Caco-2 (cell line): Measurements from ENCODE around the gene TPRX1. TPM values are rescaled to one million over a fixed set of nuclear protein-coding genes. Genes with fewer than 3 reads are reported as not detected.
"Not testable (repeated sequence)": the region's sequence is repeated elsewhere in the genome, so short reads cannot be mapped to it uniquely, and the experiment has no call there.

Experiments used
- BruUV-seq: library from RNA; stranded (reverse); fragments of 400-500 nt; replicated peaks from 2 replicates; lab custom pipeline; 2021; lab: Mats Ljungman, UMichigan
- CTCF ChIA-PET: fragments of 300-600 bp; sonication (Branson Sonifier 250); formaldehyde crosslinking; loops from one replicate; lab custom pipeline; 2022; ENCODE audit warnings: antibody characterized with exemption; lab: Charles Lee
- POLR2A ChIA-PET: fragments of 300-600 bp; sonication (Branson Sonifier 250); formaldehyde crosslinking; loops from one replicate; lab custom pipeline; 2022; ENCODE audit warnings: antibody characterized with exemption; lab: Charles Lee
- DNase-seq, 2 experiments: peaks; one replicate each; pipeline versions ENCODE4 v3.0.0 to v3.0.0-alpha.2; 2020 to 2022
- H3K27me3 ChIP-seq: replicated peaks from 2 replicates; pipeline ENCODE4 v1.6.0; 2011; ENCODE audit warnings: low read length; ENCODE audit not compliant: control insufficient read depth, insufficient read depth
- H3K36me3 ChIP-seq: 2 replicates; pipeline ENCODE4 v1.5.1; 2011; ENCODE audit warnings: low read length; ENCODE audit not compliant: control insufficient read depth, insufficient read depth
- H3K4me1 ChIP-seq: fragments of 250-450 bp; sonication (Bioruptor Pico); 2 replicates; pipeline ENCODE4 v1.5.1; 2020; ENCODE audit warnings: mild to moderate bottlenecking
- H3K4me3 ChIP-seq: 2 replicates; pipeline ENCODE4 v1.5.1; 2011; ENCODE audit warnings: low read depth, mild to moderate bottlenecking, control low read depth, low read length
- H3K9me3 ChIP-seq: fragments of 250-450 bp; sonication (Bioruptor Pico); 2 replicates; pipeline ENCODE4 v1.5.1; 2020; ENCODE audit warnings: mild to moderate bottlenecking, moderate library complexity
- H3K27ac Mint-ChIP-seq: one replicate; pipeline ENCODE4 v1.8.0; 2022; ENCODE audit warnings: mixed read lengths; ENCODE audit not compliant: unreplicated experiment
- H3K27me3 Mint-ChIP-seq: one replicate; pipeline ENCODE4 v1.8.0; 2022; ENCODE audit warnings: mixed read lengths; ENCODE audit not compliant: insufficient read depth, unreplicated experiment
- H3K36me3 Mint-ChIP-seq: one replicate; pipeline ENCODE4 v1.8.0; 2022; ENCODE audit warnings: mild to moderate bottlenecking, mixed read lengths; ENCODE audit not compliant: insufficient read depth, unreplicated experiment
- H3K4me1 Mint-ChIP-seq: one replicate; pipeline ENCODE4 v1.8.0; 2022; ENCODE audit warnings: low read depth, mixed read lengths; ENCODE audit not compliant: unreplicated experiment
- H3K4me3 Mint-ChIP-seq: one replicate; pipeline ENCODE4 v1.8.0; 2022; ENCODE audit warnings: mild to moderate bottlenecking, moderate library complexity, mixed read lengths; ENCODE audit not compliant: unreplicated experiment
- H3K9me3 Mint-ChIP-seq: one replicate; pipeline ENCODE4 v1.8.0; 2022; ENCODE audit warnings: mixed read lengths; ENCODE audit not compliant: unreplicated experiment
- intact Hi-C: fragments of 100-400 bp; cut with micrococcal nuclease; formaldehyde crosslinking; loops from one replicate; pipeline ENCODE4 v1.10.0; 2022; ENCODE audit not compliant: unreplicated experiment
- total RNA-seq: library from RNA; stranded (reverse); gene quantifications from 2 replicates; pipeline ENCODE4 v1.2.3, GENCODE V29; 2022
- TF ChIP-seq, protein P1 (sequence below), 2 experiments: fragments of 200-600 bp in 1 of 2; IDR thresholded peaks; 1 replicate in 1 of 2; 2 replicates in 1 of 2; pipeline versions ENCODE4 v1.5.1 to v1.8.0; 2011 to 2022; ENCODE audit warnings: antibody characterized with exemption in 1 of 2, control low read depth in 1 of 2, inconsistent platforms in 1 of 2, low read depth in 1 of 2, low read length in 1 of 2, mild to moderate bottlenecking in 1 of 2, moderate library complexity in 1 of 2; ENCODE audit not compliant: insufficient read depth in 1 of 2, severe bottlenecking in 1 of 2, unreplicated experiment in 1 of 2

The TPRX1 gene
- total RNA-seq, 1 experiment from 2014 or later, result not detected

DNA sequence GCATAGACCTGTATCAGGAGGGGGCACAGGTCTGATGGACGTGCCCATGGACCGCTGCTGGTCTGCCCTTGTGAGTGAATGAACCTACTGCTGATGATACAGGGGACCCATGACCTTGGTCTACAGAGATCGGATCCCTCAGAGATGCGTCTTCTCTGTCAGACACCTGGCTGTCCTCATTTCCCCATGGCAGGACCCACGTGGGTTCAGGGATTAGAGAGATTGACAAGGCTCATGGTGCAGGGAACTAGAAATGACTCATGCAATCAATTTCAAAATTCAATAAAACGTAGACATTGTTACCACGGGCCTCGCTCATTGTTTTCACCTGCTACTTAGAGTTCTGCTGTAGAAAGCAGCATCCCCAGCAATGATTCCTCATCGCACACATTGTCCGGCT is 962 bp upstream of the TPRX1 start:
- CTCF ChIA-PET, result no interaction called here
- POLR2A ChIA-PET, result no interaction called here
- DNase-seq, result no peak

DNA sequence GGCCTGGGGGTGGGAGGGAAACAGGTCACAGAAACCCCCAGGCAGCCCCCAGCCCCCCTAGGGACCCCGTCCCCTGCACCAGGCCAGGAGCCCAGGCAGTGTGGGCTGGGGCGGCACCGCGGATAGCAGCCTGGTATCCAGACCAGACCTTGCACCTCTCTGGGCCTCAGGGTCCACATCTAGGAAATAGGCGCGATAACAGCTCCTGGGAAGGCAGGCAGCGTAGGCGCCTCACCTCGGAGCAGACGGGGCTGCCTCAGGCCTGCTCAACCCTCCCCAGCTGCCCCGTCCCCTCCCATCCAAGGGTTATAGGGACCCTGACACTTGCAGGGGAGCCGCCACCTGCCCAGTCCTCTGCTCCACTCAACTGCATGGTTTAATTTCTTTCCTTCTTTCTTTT is 680 bp downstream of the TPRX1 start:
- intact Hi-C loops, H3K27me3 ChIP-seq, BruUV-seq, CTCF ChIA-PET, H3K27ac Mint-ChIP-seq, H3K36me3 Mint-ChIP-seq, H3K4me3 ChIP-seq, DNase-seq, H3K9me3 ChIP-seq, H3K36me3 ChIP-seq, H3K4me1 ChIP-seq, H3K9me3 Mint-ChIP-seq, H3K4me1 Mint-ChIP-seq, POLR2A ChIA-PET, H3K27me3 Mint-ChIP-seq, H3K4me3 Mint-ChIP-seq: not testable (repeated sequence)

More for the DNA sequence above, 962 bp upstream of the TPRX1 start:
- TF ChIP-seq, protein P1, sequence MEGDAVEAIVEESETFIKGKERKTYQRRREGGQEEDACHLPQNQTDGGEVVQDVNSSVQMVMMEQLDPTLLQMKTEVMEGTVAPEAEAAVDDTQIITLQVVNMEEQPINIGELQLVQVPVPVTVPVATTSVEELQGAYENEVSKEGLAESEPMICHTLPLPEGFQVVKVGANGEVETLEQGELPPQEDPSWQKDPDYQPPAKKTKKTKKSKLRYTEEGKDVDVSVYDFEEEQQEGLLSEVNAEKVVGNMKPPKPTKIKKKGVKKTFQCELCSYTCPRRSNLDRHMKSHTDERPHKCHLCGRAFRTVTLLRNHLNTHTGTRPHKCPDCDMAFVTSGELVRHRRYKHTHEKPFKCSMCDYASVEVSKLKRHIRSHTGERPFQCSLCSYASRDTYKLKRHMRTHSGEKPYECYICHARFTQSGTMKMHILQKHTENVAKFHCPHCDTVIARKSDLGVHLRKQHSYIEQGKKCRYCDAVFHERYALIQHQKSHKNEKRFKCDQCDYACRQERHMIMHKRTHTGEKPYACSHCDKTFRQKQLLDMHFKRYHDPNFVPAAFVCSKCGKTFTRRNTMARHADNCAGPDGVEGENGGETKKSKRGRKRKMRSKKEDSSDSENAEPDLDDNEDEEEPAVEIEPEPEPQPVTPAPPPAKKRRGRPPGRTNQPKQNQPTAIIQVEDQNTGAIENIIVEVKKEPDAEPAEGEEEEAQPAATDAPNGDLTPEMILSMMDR (IDR thresholded peaks at IDR 0.05; ENCODE audit: insufficient read depth in 1 of 2, low read depth in 1 of 2, low read length in 1 of 2, severe bottlenecking in 1 of 2, unreplicated experiment in 1 of 2), result no peak
- H3K36me3 Mint-ChIP-seq, result no peaks in the 10 kb centered on the region
- BruUV-seq, result no TSS peak
- intact Hi-C loops, result no loop called here
- H3K27me3 Mint-ChIP-seq, result no peaks in the 10 kb centered on the region
- Histone ChIP-seq H3K9me3 (no peaks in the 10 kb centered on the region), H3K4me1 (no peaks in the 10 kb centered on the region), H3K36me3 (no peaks in the 10 kb centered on the region), H3K27me3 (no peaks in the 10 kb centered on the region), H3K4me3 (no peak overlapping the region)
- H3K4me1 Mint-ChIP-seq, result no peaks in the 10 kb centered on the region
- no peaks in the 10 kb centered on the region for H3K9me3 Mint-ChIP-seq
- H3K4me3 Mint-ChIP-seq, result no peak overlapping the region
- no peak overlapping the region for H3K27ac Mint-ChIP-seq

DNA sequence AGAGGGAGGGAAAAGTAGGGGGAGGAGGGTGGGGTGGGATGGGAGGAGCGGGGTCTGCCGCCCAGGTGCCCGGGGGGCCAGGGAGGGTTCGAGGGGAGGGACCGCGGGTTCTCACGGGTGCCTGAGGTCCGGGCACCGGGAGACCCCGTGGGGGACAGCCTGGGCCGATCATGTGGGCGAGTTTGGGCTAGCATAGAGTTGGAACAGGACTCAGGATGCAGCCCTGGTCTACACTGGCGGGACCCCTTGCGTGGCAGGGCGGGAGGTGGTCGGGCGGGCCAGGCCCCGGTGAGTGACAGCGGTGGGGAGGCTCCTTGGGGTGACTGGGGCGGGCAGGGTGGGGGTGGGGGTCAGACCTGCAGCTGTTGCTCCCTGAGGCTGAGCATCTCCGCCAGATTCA is 1.2 kb downstream of the TPRX1 start:
- H3K4me1 Mint-ChIP-seq, H3K27me3 Mint-ChIP-seq, H3K4me3 ChIP-seq, intact Hi-C loops, POLR2A ChIA-PET, H3K36me3 ChIP-seq, H3K27ac Mint-ChIP-seq, H3K4me1 ChIP-seq, BruUV-seq, H3K27me3 ChIP-seq, DNase-seq, H3K4me3 Mint-ChIP-seq, CTCF ChIA-PET, H3K9me3 ChIP-seq, H3K36me3 Mint-ChIP-seq, H3K9me3 Mint-ChIP-seq: not testable (repeated sequence)

DNA sequence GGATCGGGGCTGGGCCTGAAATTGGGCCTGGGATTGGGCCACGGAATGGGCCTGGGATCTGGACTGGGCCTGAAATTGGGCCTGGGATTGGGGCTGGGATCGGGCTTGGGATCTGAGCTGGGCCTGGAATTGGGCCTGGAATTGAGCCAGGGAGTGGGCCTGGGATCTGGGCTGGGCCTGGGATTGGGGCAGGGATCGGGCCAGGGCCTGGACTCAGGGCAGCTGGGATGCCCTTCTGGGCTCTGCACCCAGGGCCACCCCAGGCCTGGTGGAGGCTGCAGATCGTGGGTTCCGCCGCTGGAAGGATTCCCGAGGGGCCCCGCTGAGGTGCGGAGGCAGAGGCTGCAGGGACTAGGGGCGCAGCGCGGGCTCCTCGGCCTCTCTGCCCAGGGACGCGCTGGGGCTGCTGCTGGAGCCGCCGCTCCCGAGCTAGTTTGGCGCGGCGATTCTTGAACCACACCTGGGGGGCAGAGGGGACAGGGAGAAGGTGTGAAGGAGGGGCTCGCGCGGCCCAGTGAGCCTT is 1.8 kb downstream of the TPRX1 start:
- POLR2A ChIA-PET, result no interaction called here
- no TSS peak for BruUV-seq

More for the DNA sequence above, 1.8 kb downstream of the TPRX1 start:
- Histone ChIP-seq H3K36me3 (no peaks in the 10 kb centered on the region), H3K27me3 (no peaks in the 10 kb centered on the region; the same call in 1 of the 2 replicates), H3K4me3 (no peak overlapping the region), H3K4me1 (no peaks in the 10 kb centered on the region), H3K9me3 (no peaks in the 10 kb centered on the region)
- H3K4me1 Mint-ChIP-seq, result no peaks in the 10 kb centered on the region
- H3K9me3 Mint-ChIP-seq, result no peaks in the 10 kb centered on the region
- no peak for DNase-seq
- TF ChIP-seq, protein P1 (IDR thresholded peaks at IDR 0.05; ENCODE audit: insufficient read depth in 1 of 2, low read depth in 1 of 2, low read length in 1 of 2, severe bottlenecking in 1 of 2, unreplicated experiment in 1 of 2), result no peak
- no peaks in the 10 kb centered on the region for H3K27me3 Mint-ChIP-seq
- CTCF ChIA-PET, result interaction anchor here (0.6 kb wide), 1 partner anchor 1036 kb away, joined by 3 read pairs; no protein-coding TSS in a partner anchor
- H3K36me3 Mint-ChIP-seq, result no peaks in the 10 kb centered on the region
- no peak overlapping the region for H3K4me3 Mint-ChIP-seq
- no peak overlapping the region for H3K27ac Mint-ChIP-seq
- intact Hi-C loops, result no loop called here
